Kidney (tissue), 14 donors: ENCODE data around the gene GALNT17. TPM values are rescaled to one million over a fixed set of nuclear protein-coding genes. Genes with fewer than 3 reads are reported as not detected.
A peak's percentile ranks its signal among the peaks of the same experiment; 100 is the strongest.

ENCODE experiments used
- DNase-seq, 5 donors: peaks; one replicate each; pipeline ENCODE4 v3.0.0-alpha.2; 2013 to 2020
- FAIRE-seq: peaks from 2 replicates; lab custom pipeline; 2012; peaks lifted over from hg19 to GRCh38; lab: Jason Lieb, UNC
- H3K27ac ChIP-seq, 2 donors: one replicate each; pipeline ENCODE4 v1.7.0; 2013; ENCODE audit warnings: low read depth in 2 of 2, low read length in 2 of 2, inconsistent platforms in 1 of 2
- H3K27me3 ChIP-seq: one replicate; pipeline ENCODE4 v1.7.1; 2013; ENCODE audit warnings: low read length, inconsistent platforms; ENCODE audit not compliant: control insufficient read depth, insufficient read depth
- H3K36me3 ChIP-seq, 3 donors: one replicate each; pipeline versions ENCODE4 v1.7.0 to v1.7.1; 2013; ENCODE audit warnings: low read length in 3 of 3, control low read depth in 1 of 3, inconsistent platforms in 1 of 3; ENCODE audit not compliant: insufficient read depth in 3 of 3, control insufficient read depth in 2 of 3
- H3K4me1 ChIP-seq, 3 donors: one replicate each; pipeline versions ENCODE4 v1.7.0 to v1.7.1; 2013; ENCODE audit warnings: low read length in 3 of 3, inconsistent platforms in 1 of 3, low read depth in 1 of 3; ENCODE audit not compliant: control insufficient read depth in 2 of 3, insufficient read depth in 2 of 3
- H3K4me3 ChIP-seq, 3 donors: one replicate each; pipeline versions ENCODE4 v1.7.0 to v1.8.1; 2013; ENCODE audit warnings: low read length in 3 of 3, control low read depth in 1 of 3, inconsistent platforms in 1 of 3
- H3K9ac ChIP-seq, 3 donors: one replicate each; pipeline versions ENCODE4 v1.7.0 to v1.7.1; 2013; ENCODE audit warnings: low read length in 3 of 3, control low read depth in 1 of 3, inconsistent platforms in 1 of 3
- H3K9me3 ChIP-seq, 3 donors: one replicate each; pipeline versions ENCODE4 v1.7.0 to v1.7.1; 2013; ENCODE audit warnings: low read length in 3 of 3, control low read depth in 1 of 3, inconsistent platforms in 1 of 3; ENCODE audit not compliant: control insufficient read depth in 2 of 3, insufficient read depth in 1 of 3
- intact Hi-C: fragments of 100-400 bp; cut with DNase I; formaldehyde crosslinking; loops from one replicate; pipeline ENCODE4 v1.11.1; 2022
- polyA plus RNA-seq: library from polyadenylated mRNA; stranded (reverse); fragments of 350-450 nt; fragmentation: Illumina TruSeq; extraction: RNeasy Lipid Tissue Mini Kit (QIAGEN cat#74804); gene quantifications from one replicate; pipeline ENCODE4 v1.2.3, GENCODE V29; 2014; ENCODE audit warnings: low read depth, low replicate concordance; ENCODE audit not compliant: insufficient read depth
- total RNA-seq: library from RNA; stranded (reverse); fragmentation: NEBNext Ultra II Directional; extraction: Animal tissue kit (Norgen Biotek cat#: 25700); gene quantifications from one replicate; pipeline ENCODE4 v1.2.1, GENCODE V29; 2021
- TF ChIP-seq, protein P1 (sequence below): IDR thresholded peaks from 3 replicates; pipeline ENCODE4 v1.5.1; 2012; ENCODE audit warnings: mild to moderate bottlenecking, moderate library complexity, borderline replicate concordance; ENCODE audit not compliant: insufficient read depth; ENCODE audit errors: extremely low read depth
- donor health status: control.
- donor health status: control.
- donor health status: control.
- donor health status: control.
- donor health status: control.
- donor health status: DM: yes; HTN: yes; CAD: no.
- donor health status: Normal renal cell carcinoma (clear cell type).

GALNT17 gene
- total and polyA plus RNA-seq, 2 donors from 2014 or later: 2.4 to 5.5 TPM

DNA sequence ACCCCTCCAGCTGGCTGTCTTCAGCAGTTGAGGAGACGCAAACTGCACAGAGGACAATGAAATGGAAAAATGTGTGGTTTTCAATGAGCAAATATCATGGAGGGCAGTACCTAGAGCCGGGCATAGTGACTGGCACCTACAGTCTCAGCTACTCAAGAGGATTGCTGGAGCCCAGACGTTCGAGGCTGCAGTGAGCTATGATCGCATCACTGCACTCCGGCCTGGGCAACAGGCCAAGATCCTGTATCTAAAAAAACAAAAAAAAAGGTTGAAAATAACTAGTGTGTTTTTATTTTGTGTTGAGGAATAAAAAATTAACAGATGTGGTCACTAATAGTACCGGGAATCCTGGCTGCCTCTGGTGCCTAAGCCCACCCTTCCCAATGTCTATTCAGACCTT is 345.5 kb downstream of the GALNT17 start:
- TF ChIP-seq, protein P1, sequence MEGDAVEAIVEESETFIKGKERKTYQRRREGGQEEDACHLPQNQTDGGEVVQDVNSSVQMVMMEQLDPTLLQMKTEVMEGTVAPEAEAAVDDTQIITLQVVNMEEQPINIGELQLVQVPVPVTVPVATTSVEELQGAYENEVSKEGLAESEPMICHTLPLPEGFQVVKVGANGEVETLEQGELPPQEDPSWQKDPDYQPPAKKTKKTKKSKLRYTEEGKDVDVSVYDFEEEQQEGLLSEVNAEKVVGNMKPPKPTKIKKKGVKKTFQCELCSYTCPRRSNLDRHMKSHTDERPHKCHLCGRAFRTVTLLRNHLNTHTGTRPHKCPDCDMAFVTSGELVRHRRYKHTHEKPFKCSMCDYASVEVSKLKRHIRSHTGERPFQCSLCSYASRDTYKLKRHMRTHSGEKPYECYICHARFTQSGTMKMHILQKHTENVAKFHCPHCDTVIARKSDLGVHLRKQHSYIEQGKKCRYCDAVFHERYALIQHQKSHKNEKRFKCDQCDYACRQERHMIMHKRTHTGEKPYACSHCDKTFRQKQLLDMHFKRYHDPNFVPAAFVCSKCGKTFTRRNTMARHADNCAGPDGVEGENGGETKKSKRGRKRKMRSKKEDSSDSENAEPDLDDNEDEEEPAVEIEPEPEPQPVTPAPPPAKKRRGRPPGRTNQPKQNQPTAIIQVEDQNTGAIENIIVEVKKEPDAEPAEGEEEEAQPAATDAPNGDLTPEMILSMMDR: no peak
- no peak overlapping the region for H3K9ac ChIP-seq
- intact Hi-C loops: no loop called here

DNA sequence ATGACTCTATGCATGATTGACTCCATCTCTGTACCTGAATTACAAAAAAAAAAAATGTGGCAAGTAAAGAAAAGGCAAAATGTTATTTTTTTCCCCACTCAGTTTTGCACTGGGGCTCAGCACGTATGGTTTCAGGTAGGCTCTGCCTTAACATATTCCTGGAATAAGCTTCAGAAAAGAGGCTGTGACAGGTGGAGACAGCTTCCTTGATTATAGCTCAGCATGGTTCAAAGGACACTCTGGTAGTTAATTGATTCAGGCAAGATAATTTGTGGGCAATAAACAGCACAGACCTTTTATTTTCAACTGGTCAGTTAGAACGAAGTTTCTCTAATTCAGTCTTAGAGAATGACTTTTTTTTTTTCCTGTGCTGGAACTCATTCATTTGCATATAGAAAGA is 347.3 kb downstream of the GALNT17 start:
- TF ChIP-seq, protein P1: no peak
- Histone ChIP-seq H3K9ac (no peak overlapping the region), H3K4me3 (no peak overlapping the region), H3K9me3 (no peaks in the 10 kb centered on the region), H3K27ac (no peak overlapping the region), H3K27me3 (no peaks in the 10 kb centered on the region), H3K4me1 (no peaks in the 10 kb centered on the region), H3K36me3 (no peaks in the 10 kb centered on the region)
- intact Hi-C loops: no loop called here
- DNase-seq (peak in 1 of 5 donors; percentile 8), FAIRE-seq (no peak)

More for the DNA sequence above, 345.5 kb downstream of the GALNT17 start:
- no peak for DNase-seq
- Histone ChIP-seq H3K36me3 (no peaks in the 10 kb centered on the region), H3K9me3 (no peaks in the 10 kb centered on the region), H3K4me3 (no peak overlapping the region), H3K27me3 (no peaks in the 10 kb centered on the region), H3K4me1 (no peaks in the 10 kb centered on the region), H3K27ac (no peak overlapping the region)
- no peak for FAIRE-seq

GRCh38 chr7:71480791-71481190 is 348.8 kb downstream of the GALNT17 start:
- no peak overlapping the region for H3K4me3 ChIP-seq
- no peaks in the 10 kb centered on the region for H3K9me3 ChIP-seq
- TF ChIP-seq, protein P1: no peak
- H3K27ac ChIP-seq: no peak overlapping the region
- intact Hi-C loops: no loop called here
- no peaks in the 10 kb centered on the region for H3K36me3 ChIP-seq
- no peaks in the 10 kb centered on the region for H3K27me3 ChIP-seq
- no peak for DNase-seq
- no peak overlapping the region for H3K9ac ChIP-seq
- H3K4me1 ChIP-seq: no peaks in the 10 kb centered on the region
- no peak for FAIRE-seq

GRCh38 chr7:71482284-71482683 is 350.3 kb downstream of the GALNT17 start:
- Histone ChIP-seq H3K27ac (no peak overlapping the region), H3K4me1 (no peaks in the 10 kb centered on the region), H3K27me3 (no peaks in the 10 kb centered on the region), H3K4me3 (no peak overlapping the region), H3K36me3 (no peaks in the 10 kb centered on the region), H3K9ac (no peak overlapping the region), H3K9me3 (no peaks in the 10 kb centered on the region)
- DNase-seq (no peak), FAIRE-seq (no peak)
- intact Hi-C loops: no loop called here
- TF ChIP-seq, protein P1: no peak
